Central memory CD4-positive, alpha-beta T cell (primary cell): ENCODE measurements around the gene IFI27L2.

Source experiments
- DNase-seq: peaks from one replicate; pipeline ENCODE4 v3.0.0; 2022

IFI27L2 gene

DNA sequence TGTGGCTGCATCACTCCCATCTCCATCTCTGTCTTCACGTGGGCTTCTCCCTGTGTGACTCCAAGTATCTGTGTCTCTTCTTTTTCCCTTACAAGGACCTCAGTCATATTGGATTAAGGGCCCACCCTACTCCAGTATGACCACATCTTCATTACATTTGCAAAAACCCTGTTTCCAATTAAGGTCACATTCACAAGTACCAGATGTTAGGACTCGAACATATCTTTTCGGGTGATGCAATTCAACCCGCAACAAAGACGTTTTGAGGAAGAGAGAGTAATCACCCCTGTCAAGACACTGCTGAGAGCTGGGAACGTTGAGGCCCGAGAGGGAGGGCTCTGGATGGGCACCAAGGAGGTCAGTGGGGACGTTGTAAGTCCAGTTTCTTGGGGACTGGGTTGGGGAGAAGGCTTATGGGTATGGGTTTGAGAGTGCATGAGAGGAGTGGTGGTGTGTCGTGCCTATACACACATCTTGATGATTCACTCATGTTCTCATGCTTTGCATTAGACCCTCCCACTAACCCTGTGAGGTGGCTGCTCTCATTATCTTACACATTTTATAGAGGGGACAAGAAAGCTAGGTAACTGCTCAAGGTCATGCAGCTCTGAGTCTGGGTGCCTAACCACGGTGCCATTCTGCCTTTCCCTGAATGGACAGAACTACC lies 30.9 kb downstream of the IFI27L2 start:
- no peak for DNase-seq

DNA sequence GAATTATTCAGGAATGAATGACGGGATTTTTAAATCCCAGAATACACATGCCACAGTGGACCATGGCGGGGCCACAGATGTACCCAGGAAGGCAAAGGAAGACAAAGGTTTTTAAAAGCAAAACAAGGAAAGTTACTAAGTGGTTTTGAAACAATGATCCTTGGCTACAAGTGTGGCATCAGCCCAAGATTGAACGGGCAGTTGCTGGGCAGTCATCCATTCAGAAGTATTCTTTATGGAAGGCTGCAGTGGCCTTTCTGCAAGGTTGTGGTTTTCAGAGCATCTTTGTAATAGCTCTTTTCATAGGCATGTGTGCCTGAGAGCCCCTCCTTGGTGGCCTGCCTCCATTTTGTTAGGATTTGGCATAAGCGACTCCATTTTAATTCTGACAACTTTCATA lies 32.3 kb downstream of the IFI27L2 start:
- DNase-seq = no peak

DNA sequence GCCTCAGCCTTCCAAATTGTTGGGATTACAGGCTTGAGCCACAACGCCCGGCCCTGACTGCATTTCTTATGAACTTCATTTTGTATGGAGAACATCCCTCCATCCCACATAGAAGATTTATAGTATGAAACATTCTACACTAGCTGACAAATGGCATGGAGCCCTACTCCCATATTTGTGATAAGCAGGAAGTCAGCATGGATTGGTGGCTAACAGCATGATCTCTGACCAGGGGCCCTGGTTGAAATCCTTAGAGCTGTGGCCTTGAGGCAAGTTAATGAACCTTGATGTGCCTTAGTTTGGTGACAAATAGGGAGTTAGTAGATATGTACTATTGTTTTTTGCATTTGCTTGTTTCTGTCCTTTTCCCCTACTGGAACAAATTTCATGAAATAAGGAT lies 36.0 kb downstream of the IFI27L2 start:
- DNase-seq = no peak

DNA sequence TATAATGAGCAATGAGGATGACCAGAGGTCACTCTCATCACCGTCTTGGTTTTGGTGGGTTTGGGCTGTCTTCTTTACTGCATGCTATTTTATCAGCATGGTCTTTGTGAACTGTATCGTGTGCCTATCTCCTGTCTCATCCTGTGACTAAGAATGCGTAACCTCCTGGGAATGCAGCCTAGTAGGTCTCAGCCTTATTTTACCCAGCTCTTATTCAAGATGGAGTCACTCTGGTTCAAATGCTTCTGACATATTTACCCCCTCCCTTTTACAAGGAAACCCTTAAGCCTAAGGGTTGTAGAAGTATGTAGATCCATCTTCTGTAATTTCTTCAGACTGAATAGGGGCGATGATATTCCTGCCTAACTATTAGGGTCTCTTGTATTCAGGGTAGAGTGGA lies 39.9 kb downstream of the IFI27L2 start:
- DNase-seq = no peak

DNA sequence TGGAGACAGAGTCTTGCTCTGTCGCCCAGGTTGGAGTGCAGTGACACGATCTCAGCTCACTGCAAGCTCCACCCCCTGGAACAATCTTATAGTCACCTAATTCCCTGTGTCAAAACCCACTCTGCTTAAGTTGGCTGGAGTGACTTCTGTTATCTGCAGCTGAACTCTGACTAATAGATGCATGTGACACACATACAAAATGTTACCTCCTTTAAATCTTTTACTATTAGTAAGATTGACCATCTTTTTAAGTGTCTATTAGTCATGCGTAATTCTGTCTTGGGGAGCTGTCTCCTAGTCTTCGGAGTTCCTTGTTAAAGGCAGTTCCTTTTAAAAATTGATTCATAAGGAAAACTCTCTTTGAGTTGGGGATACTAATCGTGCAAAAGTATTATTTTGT lies 40.9 kb downstream of the IFI27L2 start:
- DNase-seq = no peak

DNA sequence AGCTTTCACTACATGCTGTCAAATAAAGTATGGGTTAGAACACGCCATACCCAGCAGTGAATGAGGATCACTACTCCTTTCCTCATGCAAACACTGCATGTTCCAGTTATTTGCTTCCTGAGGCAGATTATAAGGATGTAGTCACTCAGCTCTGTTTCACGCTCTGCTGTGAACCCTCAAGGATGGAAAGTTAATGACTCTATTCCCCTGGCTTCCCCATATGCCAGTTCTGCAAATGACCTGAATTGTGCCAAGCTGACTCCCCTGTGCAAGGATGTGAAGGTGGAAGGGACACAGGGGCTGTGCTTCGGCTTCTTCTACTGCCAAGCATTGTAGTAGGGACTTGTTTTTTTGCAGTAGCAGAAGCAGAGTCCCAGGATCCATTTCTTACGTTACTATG lies 41.5 kb downstream of the IFI27L2 start:
- no peak for DNase-seq

DNA sequence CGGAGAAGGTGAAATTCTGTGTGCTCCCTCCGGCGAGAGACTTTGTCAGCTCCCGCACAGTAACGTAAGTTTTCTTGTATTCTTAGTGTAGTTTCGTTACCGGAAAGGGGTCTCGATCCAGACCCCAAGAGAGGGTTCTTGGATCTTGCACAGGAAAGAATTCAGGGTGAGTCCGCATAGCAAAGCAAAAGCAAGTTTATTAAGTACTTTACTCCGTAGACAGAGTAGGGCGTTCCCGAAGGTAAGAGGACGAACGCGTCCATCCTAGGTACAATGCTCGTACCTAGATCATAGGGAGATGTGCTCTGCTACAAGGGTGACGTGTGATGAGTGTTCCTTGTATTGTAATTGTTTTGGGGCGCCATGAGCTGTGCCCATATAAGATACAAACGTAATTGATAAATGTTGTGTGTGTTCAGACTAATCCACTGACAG lies 48.0 kb downstream of the IFI27L2 start:
- no peak for DNase-seq

DNA sequence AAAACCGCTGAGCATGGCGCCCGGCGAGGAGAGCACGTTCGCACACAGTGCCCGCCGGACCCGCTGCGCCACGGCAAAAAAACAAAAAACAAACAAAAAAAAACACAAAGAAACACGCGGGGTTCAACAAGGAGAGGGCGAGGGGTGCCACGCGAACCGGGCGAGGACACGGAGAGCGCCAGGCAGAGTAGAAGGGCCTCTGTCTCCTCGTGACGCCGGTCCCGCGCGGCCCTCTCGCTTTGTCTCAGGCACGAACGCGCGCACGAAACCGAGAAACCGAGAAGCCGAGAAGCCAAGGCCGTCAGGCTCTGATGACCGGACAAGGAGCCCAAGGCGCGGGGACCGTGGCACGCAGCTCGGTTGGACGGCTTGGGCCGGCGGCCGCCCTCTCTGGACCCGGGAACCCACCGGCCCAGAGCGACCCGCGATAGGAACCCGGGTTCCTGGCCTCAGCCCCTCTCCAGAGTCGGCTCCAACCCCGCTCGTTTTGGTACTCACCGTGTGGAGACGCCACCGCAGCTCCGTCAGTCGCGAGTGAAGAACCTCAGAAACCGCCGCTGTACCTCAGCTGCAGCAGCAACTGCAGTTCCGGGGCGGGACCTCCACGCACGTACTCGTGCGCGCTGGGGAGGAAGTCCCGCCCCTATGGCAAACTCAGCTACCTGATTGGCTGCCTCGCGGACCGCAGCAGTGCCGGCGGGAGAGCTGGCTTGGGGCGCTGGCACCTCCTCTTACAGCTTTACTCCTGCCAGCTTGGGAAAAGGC lies 48.6 kb downstream of the IFI27L2 start, which contains the start of the genes DDX24 and IFI27L1:
DDX24 (minus strand) TSS at position 582 of the 765 bp plus-strand sequence. CDS start 1,460 bp downstream, outside the sequence.
IFI27L1 (plus strand) TSS at position 690 of the 765 bp plus-strand sequence. CDS start 15,628 bp downstream, outside the sequence.
- peak; percentile 97 for DNase-seq

DNA sequence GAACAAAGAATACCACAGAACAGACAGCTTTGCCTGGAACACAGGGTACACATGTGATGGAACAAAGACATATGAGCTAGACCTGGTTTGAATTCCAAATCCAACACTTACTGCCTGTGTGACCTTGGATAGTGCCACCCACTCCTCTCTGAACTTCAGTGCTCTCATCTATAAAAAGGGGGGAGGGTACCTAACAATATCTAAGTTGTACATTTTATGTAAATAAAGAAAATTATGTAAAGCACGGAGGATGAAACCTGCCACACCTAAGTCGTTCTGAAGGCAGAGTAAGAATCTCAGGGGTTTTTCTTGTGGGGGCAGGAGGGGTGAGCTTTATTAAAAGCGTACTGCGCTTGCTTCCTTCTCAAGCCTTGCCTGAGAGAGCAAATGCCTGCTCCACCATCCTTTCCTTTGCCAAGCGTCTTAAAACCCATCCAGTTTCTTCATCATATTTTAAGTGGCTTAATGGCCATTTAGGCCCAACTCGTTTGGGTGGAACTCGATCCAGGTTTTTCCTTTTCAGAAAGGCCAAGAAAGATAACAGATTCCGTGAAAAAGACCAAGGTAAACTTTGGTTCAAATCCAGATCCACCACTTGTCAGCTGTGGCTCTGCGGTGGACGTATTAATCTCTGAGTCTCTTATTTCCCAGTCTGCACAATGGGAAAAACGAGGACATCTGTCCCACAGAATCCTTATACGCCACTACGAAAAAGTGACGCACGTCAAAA lies 49.3 kb downstream of the IFI27L2 start:
- DNase-seq = peak; percentile 22

DNA sequence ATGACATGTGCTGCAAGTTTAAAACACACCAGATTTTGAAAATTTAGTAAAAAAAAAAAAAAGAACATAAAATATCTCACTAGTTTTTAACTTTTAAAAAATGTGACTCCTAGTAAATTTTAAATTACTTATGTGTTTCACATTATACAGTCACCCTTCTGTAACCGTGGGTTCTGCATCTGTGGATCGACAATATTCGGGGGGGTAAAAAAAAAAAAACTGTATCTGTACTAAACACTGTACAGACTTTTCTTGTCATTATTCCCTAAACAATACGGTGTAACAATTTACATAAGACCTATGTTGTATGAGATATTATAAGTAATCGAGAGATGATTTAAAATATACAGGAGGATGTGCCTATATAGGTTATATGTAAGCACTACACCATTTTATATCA lies 51.6 kb downstream of the IFI27L2 start:
- no peak for DNase-seq
